Right lobe of liver (tissue), 4 donors: Measurements from ENCODE around the gene FAIM2.

ENCODE experiments used
- CTCF ChIP-seq, 4 donors: fragments of 200-600 bp in 3 of 4; fragments of 450-650 bp in 1 of 4; IDR thresholded peaks; one replicate each; pipeline versions ENCODE4 v1.5.1 to v1.8.0; 2016 to 2022; ENCODE audit warnings: antibody characterized with exemption in 4 of 4, mild to moderate bottlenecking in 2 of 4
- POLR2A ChIP-seq: fragments of 450-650 bp; IDR thresholded peaks from one replicate; pipeline ENCODE4 v1.6.1; 2017; ENCODE audit warnings: antibody characterized with exemption, mild to moderate bottlenecking
- donor health status: DM: no; HTN: no; CAD: no.
- donor health status: DM: no; HTN: no; CAD: no.
- donor health status: DM: no; HTN: yes; CAD: no.

- no peak for TF ChIP-seq CTCF (IDR thresholded peaks at IDR 0.05)
- no peak for TF ChIP-seq POLR2A
These were observed 39.0 kb downstream of the FAIM2 start for GRCh38 chr12:49864798-49865090.
